Omental fat pad (tissue), 4 donors: ENCODE data around the gene LDB1. TPM values are rescaled to one million over a fixed set of nuclear protein-coding genes. Genes with fewer than 3 reads are reported as not detected.

Experiments used
- ATAC-seq: fragments of 150-250 bp; one replicate; pipeline ENCODE4 v1.9.1; 2016; ENCODE audit warnings: mild to moderate bottlenecking, moderate library complexity; ENCODE audit not compliant: low FRiP score
- DNase-seq: peaks from one replicate; pipeline ENCODE4 v3.0.0-alpha.2; 2019; ENCODE audit warnings: low spot score
- CTCF ChIP-seq, 3 donors: fragments of 450-650 bp; IDR thresholded peaks; one replicate each; pipeline ENCODE4 v1.5.1; 2016 to 2017; ENCODE audit warnings: antibody characterized with exemption in 3 of 3, mild to moderate bottlenecking in 3 of 3, moderate library complexity in 2 of 3
- total RNA-seq, 4 donors: library from RNA; depleted of rRNA; stranded (reverse); fragments of >200 nt; gene quantifications; one replicate each; pipeline ENCODE4 v1.1.0, GENCODE V29; 2016

The LDB1 gene
- total RNA-seq, 4 donors from 2014 or later: 20.1 to 33.2 (median 30.9) TPM

- no peak for ATAC-seq
- no peak for DNase-seq
- TF ChIP-seq CTCF (IDR thresholded peaks at IDR 0.05): no peak
Measured at GRCh38 chr10:102096449-102096848, 23.7 kb downstream of the LDB1 start.

GRCh38 chr10:102090772-102091171, 29.4 kb downstream of the LDB1 start:
- DNase-seq (no peak), ATAC-seq (no peak)
- TF ChIP-seq CTCF (IDR thresholded peaks at IDR 0.05): no peak

DNA sequence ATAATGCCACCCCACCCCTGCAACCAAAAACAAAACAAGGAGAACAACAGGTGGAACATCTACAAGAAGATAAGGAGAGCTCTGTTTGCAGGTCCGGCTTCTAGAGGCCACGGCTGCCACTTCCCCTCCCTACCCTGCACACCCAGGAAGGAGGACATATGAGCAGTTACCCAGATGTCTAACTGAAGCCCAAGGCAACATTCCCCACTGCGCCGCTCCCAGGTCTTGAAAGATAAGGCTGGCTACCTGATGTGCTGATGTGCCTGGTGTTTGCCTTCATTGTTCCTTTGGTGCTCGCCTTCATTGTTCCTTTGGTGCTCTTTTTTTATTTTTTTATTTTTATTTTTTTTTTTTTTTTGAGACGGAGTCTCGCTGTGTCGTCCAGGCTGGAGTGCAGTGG, 34.0 kb downstream of the LDB1 start:
- TF ChIP-seq CTCF (IDR thresholded peaks at IDR 0.05): no peak
- ATAC-seq: no peak

DNA sequence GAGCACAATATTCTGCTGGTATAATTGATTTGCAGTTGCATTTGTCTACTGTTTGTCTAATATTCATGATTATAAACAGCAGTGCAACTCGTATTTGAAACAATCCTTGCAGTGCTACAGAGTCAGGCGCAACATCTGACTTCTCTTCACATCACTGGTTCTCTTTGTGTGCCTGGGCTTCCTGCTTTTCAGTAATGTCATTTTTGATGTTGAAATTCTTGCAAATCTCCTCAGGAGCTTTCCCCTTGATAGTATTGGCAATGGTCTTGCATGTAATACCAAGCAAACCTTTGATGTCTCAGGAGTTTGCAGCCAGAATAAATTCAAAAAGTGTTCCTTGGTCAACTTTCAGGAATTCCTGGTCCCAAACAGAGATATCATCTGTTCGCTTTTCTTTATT, 34.8 kb downstream of the LDB1 start:
- no peak for DNase-seq
- no peak for ATAC-seq
- TF ChIP-seq CTCF (IDR thresholded peaks at IDR 0.05): no peak

More for the DNA sequence above, 34.0 kb downstream of the LDB1 start:
- DNase-seq: no peak

GRCh38 chr10:102083541-102083940, 36.6 kb downstream of the LDB1 start:
- no peak for DNase-seq
- no peak for ATAC-seq
- no peak for TF ChIP-seq CTCF (IDR thresholded peaks at IDR 0.05)

DNA sequence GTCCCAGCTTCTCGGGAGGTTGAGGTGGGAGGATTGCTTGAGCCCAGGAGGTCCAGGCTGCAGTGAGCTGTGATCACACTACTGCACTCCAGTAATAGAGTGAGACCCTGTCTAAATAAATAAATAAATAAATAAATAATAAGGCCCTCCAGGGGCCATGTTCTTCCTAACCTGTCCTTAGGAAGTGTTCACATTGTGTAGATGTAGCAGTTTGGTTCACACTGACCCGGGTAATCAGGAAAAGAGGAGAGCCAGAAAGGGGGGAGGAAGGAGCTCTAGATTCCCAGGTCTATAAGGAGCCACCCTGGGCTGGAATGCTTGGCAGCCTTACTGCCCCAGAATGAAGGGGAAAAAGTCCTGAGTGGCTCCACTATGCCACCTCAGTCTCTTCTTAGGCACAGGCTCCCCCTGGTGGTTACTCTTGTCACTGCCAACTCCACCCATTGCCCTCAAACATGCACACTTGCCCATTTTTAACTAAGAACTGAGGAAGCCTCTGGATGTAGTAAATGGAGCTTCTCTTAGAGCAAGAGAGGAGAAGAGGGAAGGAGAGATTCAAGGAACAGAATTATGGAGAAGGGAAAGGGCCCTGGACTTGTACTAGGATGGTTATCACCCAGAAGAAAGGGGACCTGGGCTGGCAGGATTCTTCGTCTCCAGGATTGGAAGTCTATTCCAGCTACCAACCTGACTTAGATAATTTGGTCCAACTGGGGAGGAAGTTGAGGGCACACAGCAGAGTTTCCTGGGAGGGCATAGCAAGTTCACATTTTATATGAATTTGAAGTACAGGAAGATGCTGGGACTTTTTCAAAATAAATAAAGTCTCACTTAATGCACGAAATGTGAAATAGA, 47.3 kb downstream of the LDB1 start:
- DNase-seq (peak; percentile 95), ATAC-seq (peak; percentile 62)
- peak in 1 of 3 donors; percentile 19 for TF ChIP-seq CTCF (IDR thresholded peaks at IDR 0.05)

DNA sequence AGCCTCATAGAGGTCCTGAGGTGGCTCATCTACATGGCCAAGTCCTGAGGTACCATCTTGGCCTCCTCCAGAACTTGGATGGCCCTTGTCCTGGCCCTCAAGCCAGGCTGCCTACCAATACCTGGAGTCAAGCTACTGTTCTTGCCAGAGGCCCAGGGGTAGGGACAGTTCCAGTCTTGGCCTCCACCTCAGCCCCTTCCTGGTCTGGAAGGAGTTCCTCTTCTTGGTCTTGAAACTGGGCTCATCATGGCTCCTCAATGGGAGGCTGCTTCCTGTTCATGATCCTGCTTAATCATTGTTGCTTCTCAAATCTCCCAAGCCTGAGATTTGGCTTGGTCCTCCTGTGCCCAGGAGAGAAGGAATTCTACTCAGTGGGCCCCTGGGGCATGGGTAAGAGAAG, 51.1 kb downstream of the LDB1 start:
- DNase-seq (no peak), ATAC-seq (no peak)
- TF ChIP-seq CTCF (IDR thresholded peaks at IDR 0.05): no peak
